ENCODE results near the gene MRPL21. TPM values are rescaled to one million over a fixed set of nuclear protein-coding genes. Genes with fewer than 3 reads are reported as not detected.
"Not testable (repeated sequence)": the region's sequence is repeated elsewhere in the genome, so short reads cannot be mapped to it uniquely, and the experiment has no call there.

MRPL21 gene
- polyA plus RNA-seq, 2 of the 4 experiments (the other 2 are of a cell fraction): 116 to 131 TPM

DNA sequence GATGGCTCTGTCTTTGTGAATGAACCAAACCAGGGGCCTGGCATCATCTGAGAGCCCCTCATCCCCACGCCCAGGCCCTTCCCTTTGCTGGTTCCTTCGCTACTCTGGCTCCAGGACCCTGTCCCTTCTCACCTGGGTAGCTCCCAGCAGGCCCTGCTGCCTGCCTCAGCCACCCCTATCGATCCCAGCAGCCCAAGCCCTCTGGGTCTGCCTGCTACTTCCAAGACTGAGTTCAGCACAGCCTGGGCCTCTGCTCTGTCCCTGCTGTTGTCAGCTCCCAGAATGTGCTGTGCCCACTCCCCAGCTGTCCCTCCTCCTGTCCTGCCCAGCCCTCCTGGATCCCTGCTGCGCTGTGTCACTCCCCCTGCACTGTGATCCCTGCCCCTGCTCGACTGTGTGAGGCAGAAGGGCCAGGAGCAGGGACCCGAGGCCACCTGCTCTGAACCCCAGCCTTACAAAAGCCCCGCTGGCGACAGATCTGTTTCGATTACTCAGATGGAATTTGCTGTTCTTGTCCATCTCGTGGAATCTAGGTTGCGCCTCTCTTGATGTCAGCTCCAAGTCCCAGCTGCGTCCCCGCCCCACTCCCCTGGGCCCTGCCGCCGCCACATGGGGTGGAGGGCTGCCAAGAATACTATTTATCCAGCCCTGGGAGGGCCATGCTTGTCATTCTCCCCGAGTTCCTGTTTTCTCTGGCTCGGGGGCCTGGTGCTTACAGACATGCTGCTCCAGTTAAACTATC is 13.0 kb downstream of the MRPL21 start:
- FAIRE-seq: no peak
- H3K9me3 ChIP-seq: no peaks in the 10 kb centered on the region
- TF ChIP-seq ZSCAN20 (CRISPR knock-in tag; IDR thresholded peaks at IDR 0.05): no peak
- TF ChIP-seq RAD21 (conservative IDR thresholded peaks at IDR 0.05 in 1 of 2, IDR thresholded peaks at IDR 0.05 in 1 of 2): peak in 1 of 2 experiments; percentile 2; a peak in 1 of 5 replicates
- 80% methylated on average over 17 of the region's 17 CpGs for WGBS (ENCODE audit: missing lambda C conversion rate)
- CTCF ChIA-PET: interaction anchor here (0.6 to 3.4 kb wide), 11 partner anchors 8 to 1211 kb away, joined by 3 to 19 read pairs (median 4); no protein-coding TSS in a partner anchor
- H3K4me1 ChIP-seq: no peaks in the 10 kb centered on the region
- POLR2A ChIA-PET: no interaction called here
- H3K4me3 ChIP-seq: no peak overlapping the region
- peak; percentile 14 to 56; a peak in 4 of 6 replicates for ATAC-seq
- H3K27ac ChIP-seq: no peak overlapping the region
- H3K4me2 ChIP-seq: no peak overlapping the region
- DNase-seq (ENCODE audit: low read depth in 1 of 2, low spot score in 1 of 2): no peak

DNA sequence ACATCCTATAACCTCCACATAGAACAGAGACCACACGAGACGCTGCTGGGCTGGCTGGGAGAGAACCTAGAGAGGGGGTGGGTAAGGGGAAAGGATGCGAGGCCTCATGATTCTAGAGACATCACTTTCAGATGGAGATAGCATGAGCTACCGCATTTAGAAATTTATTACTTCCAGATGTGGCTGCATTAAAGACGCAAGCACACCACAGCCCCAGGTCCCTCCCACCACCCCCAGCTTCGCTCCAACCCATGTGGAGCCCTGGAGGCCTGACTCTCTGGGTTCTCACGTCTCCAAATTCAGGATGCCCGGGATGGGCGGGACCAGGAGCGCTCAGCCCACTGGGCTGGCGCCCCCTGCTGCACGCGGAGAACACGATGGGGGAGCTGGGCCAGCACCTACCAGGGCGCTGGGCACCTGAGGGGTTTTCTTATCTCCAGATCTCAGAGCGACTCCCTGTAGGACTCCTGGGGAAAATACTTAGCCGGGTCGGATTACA is 13.6 kb downstream of the MRPL21 start:
- Histone ChIP-seq H3K4me3 (no peak overlapping the region), H3K4me2 (no peak overlapping the region), H3K9me3 (no peaks in the 10 kb centered on the region), H3K27ac (no peak overlapping the region), H3K4me1 (no peaks in the 10 kb centered on the region)
- TF ChIP-seq, protein P1, sequence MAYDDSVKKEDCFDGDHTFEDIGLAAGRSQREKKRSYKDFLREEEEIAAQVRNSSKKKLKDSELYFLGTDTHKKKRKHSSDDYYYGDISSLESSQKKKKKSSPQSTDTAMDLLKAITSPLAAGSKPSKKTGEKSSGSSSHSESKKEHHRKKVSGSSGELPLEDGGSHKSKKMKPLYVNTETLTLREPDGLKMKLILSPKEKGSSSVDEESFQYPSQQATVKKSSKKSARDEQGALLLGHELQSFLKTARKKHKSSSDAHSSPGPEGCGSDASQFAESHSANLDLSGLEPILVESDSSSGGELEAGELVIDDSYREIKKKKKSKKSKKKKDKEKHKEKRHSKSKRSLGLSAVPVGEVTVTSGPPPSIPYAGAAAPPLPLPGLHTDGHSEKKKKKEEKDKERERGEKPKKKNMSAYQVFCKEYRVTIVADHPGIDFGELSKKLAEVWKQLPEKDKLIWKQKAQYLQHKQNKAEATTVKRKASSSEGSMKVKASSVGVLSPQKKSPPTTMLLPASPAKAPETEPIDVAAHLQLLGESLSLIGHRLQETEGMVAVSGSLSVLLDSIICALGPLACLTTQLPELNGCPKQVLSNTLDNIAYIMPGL (CRISPR knock-in tag; IDR thresholded peaks at IDR 0.05; ENCODE audit: borderline replicate concordance): no peak
- TF ChIP-seq RAD21 (conservative IDR thresholded peaks at IDR 0.05 in 1 of 2, IDR thresholded peaks at IDR 0.05 in 1 of 2) (peak; percentile 46 to 47; a peak in 4 of 5 replicates), NPAS2 (CRISPR knock-in tag; IDR thresholded peaks at IDR 0.05; ENCODE audit: borderline replicate concordance) (no peak), HOXA7 (CRISPR knock-in tag; IDR thresholded peaks at IDR 0.05) (no peak), RFX5 (IDR thresholded peaks at IDR 0.05) (no peak), KDM5A (IDR thresholded peaks at IDR 0.05) (no peak), PHF8 (IDR thresholded peaks at IDR 0.05; ENCODE audit: borderline replicate concordance, low read depth) (no peak), ESRRA (IDR thresholded peaks at IDR 0.05; ENCODE audit: borderline replicate concordance, low read length) (no peak), CHD4 (IDR thresholded peaks at IDR 0.05; ENCODE audit: borderline replicate concordance) (no peak), CHD2 (IDR thresholded peaks at IDR 0.05; ENCODE audit: low read length, partially characterized antibody) (no peak), CEBPB (IDR thresholded peaks at IDR 0.05) (no peak), SMC3 (IDR thresholded peaks at IDR 0.05) (peak; percentile 53), KDM1A (IDR thresholded peaks at IDR 0.05; ENCODE audit: low read depth) (no peak), EHF (CRISPR knock-in tag; IDR thresholded peaks at IDR 0.05) (no peak), EHMT2 (IDR thresholded peaks at IDR 0.05; ENCODE audit: low read depth) (no peak), GATA3 (IDR thresholded peaks at IDR 0.05; ENCODE audit: borderline replicate concordance) (no peak), POLR2A (IDR thresholded peaks at IDR 0.05; ENCODE audit: low read length) (no peak), RCOR1 (IDR thresholded peaks at IDR 0.05; ENCODE audit: low read depth, low read length) (no peak)
- TF ChIP-seq, protein P2, sequence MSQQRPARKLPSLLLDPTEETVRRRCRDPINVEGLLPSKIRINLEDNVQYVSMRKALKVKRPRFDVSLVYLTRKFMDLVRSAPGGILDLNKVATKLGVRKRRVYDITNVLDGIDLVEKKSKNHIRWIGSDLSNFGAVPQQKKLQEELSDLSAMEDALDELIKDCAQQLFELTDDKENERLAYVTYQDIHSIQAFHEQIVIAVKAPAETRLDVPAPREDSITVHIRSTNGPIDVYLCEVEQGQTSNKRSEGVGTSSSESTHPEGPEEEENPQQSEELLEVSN (IDR thresholded peaks at IDR 0.05; ENCODE audit: borderline replicate concordance, low read depth): no peak
- TF ChIP-seq, protein P3, sequence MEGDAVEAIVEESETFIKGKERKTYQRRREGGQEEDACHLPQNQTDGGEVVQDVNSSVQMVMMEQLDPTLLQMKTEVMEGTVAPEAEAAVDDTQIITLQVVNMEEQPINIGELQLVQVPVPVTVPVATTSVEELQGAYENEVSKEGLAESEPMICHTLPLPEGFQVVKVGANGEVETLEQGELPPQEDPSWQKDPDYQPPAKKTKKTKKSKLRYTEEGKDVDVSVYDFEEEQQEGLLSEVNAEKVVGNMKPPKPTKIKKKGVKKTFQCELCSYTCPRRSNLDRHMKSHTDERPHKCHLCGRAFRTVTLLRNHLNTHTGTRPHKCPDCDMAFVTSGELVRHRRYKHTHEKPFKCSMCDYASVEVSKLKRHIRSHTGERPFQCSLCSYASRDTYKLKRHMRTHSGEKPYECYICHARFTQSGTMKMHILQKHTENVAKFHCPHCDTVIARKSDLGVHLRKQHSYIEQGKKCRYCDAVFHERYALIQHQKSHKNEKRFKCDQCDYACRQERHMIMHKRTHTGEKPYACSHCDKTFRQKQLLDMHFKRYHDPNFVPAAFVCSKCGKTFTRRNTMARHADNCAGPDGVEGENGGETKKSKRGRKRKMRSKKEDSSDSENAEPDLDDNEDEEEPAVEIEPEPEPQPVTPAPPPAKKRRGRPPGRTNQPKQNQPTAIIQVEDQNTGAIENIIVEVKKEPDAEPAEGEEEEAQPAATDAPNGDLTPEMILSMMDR (IDR thresholded peaks at IDR 0.05): peak; percentile 47
- POLR2A ChIA-PET: interaction anchor here (0.5 kb wide), 1 partner anchor 87 kb away, joined by 3 read pairs; no protein-coding TSS in a partner anchor
- ATAC-seq (peak; percentile 82 to 93; a peak in 5 of 6 replicates), FAIRE-seq (no peak), DNase-seq (ENCODE audit: low read depth in 1 of 2, low spot score in 1 of 2) (peak; percentile 42 to 52)
- 82% methylated on average over 17 of the region's 18 CpGs for WGBS (ENCODE audit: missing lambda C conversion rate)
- CTCF ChIA-PET: interaction anchor here (0.5 to 3.4 kb wide), 12 partner anchors 9 to 1212 kb away, joined by 3 to 19 read pairs (median 4); no protein-coding TSS in a partner anchor

DNA sequence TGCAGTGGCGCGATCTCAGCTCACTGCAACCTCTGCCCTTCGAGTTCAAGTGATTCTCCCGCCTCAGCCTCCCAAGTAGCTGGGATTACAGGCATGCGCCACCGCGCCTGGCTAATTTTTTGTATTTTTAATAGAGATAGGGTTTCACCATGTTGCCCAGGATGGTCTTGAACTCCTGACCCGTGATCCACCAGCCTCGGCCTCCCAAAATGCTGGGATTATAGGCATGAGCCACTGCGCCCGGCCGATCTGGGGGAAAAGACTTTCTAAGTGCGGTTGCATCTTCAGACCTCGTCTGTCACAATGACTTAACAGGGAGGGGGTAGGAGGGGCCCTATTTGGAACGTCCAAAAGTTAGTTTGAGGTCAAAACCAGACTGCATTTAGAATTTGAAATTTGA is 18.8 kb downstream of the MRPL21 start:
- H3K27ac ChIP-seq; FAIRE-seq; DNase-seq (ENCODE audit: low read depth in 1 of 2, low spot score in 1 of 2); H3K4me1 ChIP-seq; H3K4me3 ChIP-seq; H3K9me3 ChIP-seq; ATAC-seq; POLR2A ChIA-PET; CTCF ChIA-PET; H3K4me2 ChIP-seq: not testable (repeated sequence)
- WGBS (ENCODE audit: missing lambda C conversion rate): 92% methylated on average over 15 of the region's 15 CpGs

Data from A549 (cell line).